Hematopoietic multipotent progenitor cell (in vitro differentiated cells): ENCODE results near the gene DCPS. TPM values are rescaled to one million over a fixed set of nuclear protein-coding genes. Genes with fewer than 3 reads are reported as not detected.

Experiments used
- small RNA-seq: library from RNA; depleted of rRNA; stranded (forward); fragments of <200 nt; gene quantifications from one replicate; pipeline ENCODE3, GENCODE V24; 2012
- total RNA-seq: library from RNA; depleted of rRNA; stranded (reverse); fragments of >200 nt; gene quantifications from one replicate; pipeline ENCODE4 v1.2.3, GENCODE V29; 2012

The DCPS gene
- total RNA-seq, 1 donor, result 18.9 TPM

Small RNAs within 50 kb of the gene (small RNA-seq; reads per million reads assigned to genes)
- not detected for gene AP001318.3

Other genes starting within 250 kb of the DCPS start
- 0.27 TPM for gene CDON, start 241.2 kb upstream of the DCPS start, total RNA-seq
- gene RPUSD4, start 92.4 kb upstream of the DCPS start, total RNA-seq, result 66.8 TPM
- gene FAM118B, start 92.3 kb upstream of the DCPS start, total RNA-seq, result 7.0 TPM
- 113 TPM for gene SRPRA, start 35.2 kb upstream of the DCPS start, total RNA-seq
- gene FOXRED1, start 34.9 kb upstream of the DCPS start, total RNA-seq, result 17.2 TPM
- gene TIRAP, start 21.0 kb upstream of the DCPS start, total RNA-seq, result 6.5 TPM
- gene ST3GAL4, start 51.6 kb downstream of the DCPS start, total RNA-seq, result 37.7 TPM